Vagina (tissue), 2 donors: ENCODE results near the gene TEKTIP1. TPM values are rescaled to one million over a fixed set of nuclear protein-coding genes. Genes with fewer than 3 reads are reported as not detected.

Experiments used
- DNase-seq, 2 donors: peaks; one replicate each; pipeline ENCODE4 v3.0.0-alpha.2; 2017; ENCODE audit errors: extremely low spot score in 2 of 2
- H3K27ac ChIP-seq: fragments of 200-600 bp; sonication (generic); one replicate; pipeline ENCODE4 v1.5.1; 2019
- H3K27me3 ChIP-seq: fragments of 200-600 bp; sonication (generic); one replicate; pipeline ENCODE4 v1.5.1; 2019
- H3K36me3 ChIP-seq, 2 donors: fragments of 200-600 bp; sonication (generic); one replicate each; pipeline ENCODE4 v1.5.1; 2017 to 2019
- H3K4me1 ChIP-seq: fragments of 200-600 bp; sonication (generic); one replicate; pipeline ENCODE4 v1.5.1; 2019
- H3K4me3 ChIP-seq, 2 donors: fragments of 200-600 bp; sonication (generic); 1 replicate in 1 of 2; 2 replicates in 1 of 2; pipeline ENCODE4 v1.5.1; 2016 to 2019
- H3K9me3 ChIP-seq: fragments of 200-600 bp; sonication (generic); one replicate; pipeline ENCODE4 v1.5.1; 2019
- POLR2A ChIP-seq, 2 donors: fragments of 450-650 bp; IDR thresholded peaks; one replicate each; pipeline ENCODE4 v1.6.1; 2017; ENCODE audit warnings: antibody characterized with exemption in 2 of 2, mild to moderate bottlenecking in 2 of 2, moderate library complexity in 2 of 2
- POLR2AphosphoS5 ChIP-seq, 2 donors: sonication (generic); formaldehyde crosslinking; IDR thresholded peaks; one replicate each; pipeline ENCODE4 v1.9.0; 2017; ENCODE audit warnings: antibody characterized with exemption in 2 of 2, mild to moderate bottlenecking in 2 of 2, low read depth in 1 of 2; ENCODE audit not compliant: insufficient read depth in 1 of 2
- intact Hi-C: fragments of 100-400 bp; cut with DNase I; formaldehyde crosslinking; loops from one replicate; pipeline ENCODE4 v1.15.1; 2023
- total RNA-seq: library from RNA; depleted of rRNA; stranded (reverse); fragments of >200 nt; gene quantifications from one replicate; pipeline ENCODE4 v1.2.3, GENCODE V29; 2016
- TF ChIP-seq, protein P1 (sequence below), 3 experiments: fragments of 450-650 bp in 2 of 3; fragments of 200-600 bp in 1 of 3; sonication (generic) in 1 of 3; IDR thresholded peaks; one replicate each; pipeline ENCODE4 v1.5.1; 2017 to 2019; ENCODE audit warnings: antibody characterized with exemption in 3 of 3, mild to moderate bottlenecking in 2 of 3, moderate library complexity in 2 of 3

TEKTIP1 gene
- not detected for total RNA-seq

- Histone ChIP-seq H3K4me3 (no peak within 1 kb of the TSS), H3K9me3 (no peaks in the 10 kb centered on the region), H3K4me1 (peaks cover 11% of the 10 kb centered on the region), H3K36me3 (peaks cover 0 to 16% of the 10 kb centered on the region in 2 donors), H3K27me3 (no peaks in the 10 kb centered on the region), H3K27ac (no peak within 1 kb of the TSS)
- no peak for DNase-seq
- intact Hi-C loops = no loop called here
- TF ChIP-seq POLR2AphosphoS5 (IDR thresholded peaks at IDR 0.05; ENCODE audit: insufficient read depth in 1 of 2, low read depth in 1 of 2) (no peak), POLR2A (IDR thresholded peaks at IDR 0.05) (no peak)
- TF ChIP-seq, protein P1, sequence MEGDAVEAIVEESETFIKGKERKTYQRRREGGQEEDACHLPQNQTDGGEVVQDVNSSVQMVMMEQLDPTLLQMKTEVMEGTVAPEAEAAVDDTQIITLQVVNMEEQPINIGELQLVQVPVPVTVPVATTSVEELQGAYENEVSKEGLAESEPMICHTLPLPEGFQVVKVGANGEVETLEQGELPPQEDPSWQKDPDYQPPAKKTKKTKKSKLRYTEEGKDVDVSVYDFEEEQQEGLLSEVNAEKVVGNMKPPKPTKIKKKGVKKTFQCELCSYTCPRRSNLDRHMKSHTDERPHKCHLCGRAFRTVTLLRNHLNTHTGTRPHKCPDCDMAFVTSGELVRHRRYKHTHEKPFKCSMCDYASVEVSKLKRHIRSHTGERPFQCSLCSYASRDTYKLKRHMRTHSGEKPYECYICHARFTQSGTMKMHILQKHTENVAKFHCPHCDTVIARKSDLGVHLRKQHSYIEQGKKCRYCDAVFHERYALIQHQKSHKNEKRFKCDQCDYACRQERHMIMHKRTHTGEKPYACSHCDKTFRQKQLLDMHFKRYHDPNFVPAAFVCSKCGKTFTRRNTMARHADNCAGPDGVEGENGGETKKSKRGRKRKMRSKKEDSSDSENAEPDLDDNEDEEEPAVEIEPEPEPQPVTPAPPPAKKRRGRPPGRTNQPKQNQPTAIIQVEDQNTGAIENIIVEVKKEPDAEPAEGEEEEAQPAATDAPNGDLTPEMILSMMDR (IDR thresholded peaks at IDR 0.05) = no peak
These were observed at the start of gene TEKTIP1 for GRCh38 chr19:3538965-3539755. Gene TEKTIP1 (plus strand): TSS chr19:3539174. CDS start chr19:3539178, 4 bp downstream.

DNA sequence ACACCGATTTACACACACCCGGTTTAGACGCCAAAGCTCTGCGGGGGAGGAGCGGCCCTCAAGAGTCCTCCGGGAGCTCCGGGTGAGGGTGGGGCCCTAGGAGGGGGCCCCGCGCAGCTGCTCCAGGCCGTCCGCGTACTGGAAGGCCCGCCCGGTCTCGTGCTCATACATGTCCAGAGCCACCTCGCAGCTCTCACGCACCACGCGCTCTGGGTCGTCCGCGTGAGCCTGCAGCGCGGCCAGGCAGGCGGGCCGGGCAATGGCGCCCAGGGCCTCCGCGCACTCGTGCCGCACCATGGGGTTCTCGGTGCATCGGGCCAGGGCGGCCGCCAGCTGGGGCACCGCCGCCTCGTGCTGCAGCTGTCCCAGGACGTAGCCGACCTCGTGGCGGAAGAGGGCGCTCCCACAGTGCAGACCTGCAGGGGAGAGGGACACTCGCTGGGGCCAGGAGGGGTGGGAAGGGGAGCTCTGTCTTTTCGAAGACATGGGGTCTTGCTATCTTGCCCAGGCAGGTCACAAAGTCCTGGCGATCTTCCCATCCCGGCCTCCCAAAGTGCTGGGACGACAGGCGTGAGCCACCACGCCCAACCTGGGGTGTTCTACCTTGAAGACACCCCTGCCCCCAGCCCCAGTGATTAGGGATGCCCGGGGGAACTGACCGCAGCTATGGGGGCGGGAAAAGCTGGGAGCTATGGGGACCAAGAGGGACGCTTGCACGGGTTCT, 47.4 kb upstream of the TEKTIP1 start:
- intact Hi-C loops = no loop called here
- H3K4me3 ChIP-seq = no peak overlapping the region
- TF ChIP-seq, protein P1 (IDR thresholded peaks at IDR 0.05) = no peak
- no peak for TF ChIP-seq POLR2AphosphoS5 (IDR thresholded peaks at IDR 0.05; ENCODE audit: insufficient read depth in 1 of 2, low read depth in 1 of 2)
- no peak for TF ChIP-seq POLR2A (IDR thresholded peaks at IDR 0.05)
- H3K36me3 ChIP-seq = peaks cover 0 to 32% of the 10 kb centered on the region in 2 donors
- peaks cover 11% of the 10 kb centered on the region for H3K4me1 ChIP-seq
- no peaks in the 10 kb centered on the region for H3K27me3 ChIP-seq
- no peak overlapping the region for H3K27ac ChIP-seq
- no peaks in the 10 kb centered on the region for H3K9me3 ChIP-seq
- DNase-seq = no peak

- H3K27me3 ChIP-seq = no peaks in the 10 kb centered on the region
- TF ChIP-seq, protein P1 (IDR thresholded peaks at IDR 0.05) = no peak
- TF ChIP-seq POLR2A (IDR thresholded peaks at IDR 0.05) = no peak
- TF ChIP-seq POLR2AphosphoS5 (IDR thresholded peaks at IDR 0.05; ENCODE audit: insufficient read depth in 1 of 2, low read depth in 1 of 2) = no peak
- no peak overlapping the region for H3K27ac ChIP-seq
- peaks cover 0 to 34% of the 10 kb centered on the region in 2 donors for H3K36me3 ChIP-seq
- no peak for DNase-seq
- intact Hi-C loops = no loop called here
- no peaks in the 10 kb centered on the region for H3K9me3 ChIP-seq
- peaks cover 11% of the 10 kb centered on the region for H3K4me1 ChIP-seq
- no peak overlapping the region for H3K4me3 ChIP-seq
These were observed 46.7 kb upstream of the TEKTIP1 start for GRCh38 chr19:3492131-3492839.

DNA sequence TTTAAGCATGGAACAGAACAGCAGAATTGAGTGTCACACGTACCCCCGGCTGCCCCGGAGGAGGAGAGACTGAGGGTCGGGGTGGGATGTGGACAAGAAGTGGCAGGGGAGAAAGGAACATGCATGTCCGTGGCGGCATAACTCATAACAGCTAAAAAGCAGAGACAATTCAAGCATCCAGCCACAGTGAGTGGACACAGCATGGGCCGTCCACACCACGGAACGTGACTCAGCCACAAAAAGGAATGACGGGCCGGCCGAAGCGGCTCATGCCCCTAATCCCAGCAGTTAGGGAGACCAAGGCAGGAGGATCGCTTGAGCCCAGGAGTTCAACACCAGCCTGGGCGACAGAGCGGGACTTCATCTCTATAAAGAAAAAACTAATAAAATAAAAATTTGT, 46.1 kb upstream of the TEKTIP1 start:
- Histone ChIP-seq H3K9me3 (no peaks in the 10 kb centered on the region), H3K4me3 (no peak overlapping the region), H3K4me1 (peaks cover 11% of the 10 kb centered on the region), H3K27me3 (no peaks in the 10 kb centered on the region), H3K27ac (no peak overlapping the region), H3K36me3 (peaks cover 0 to 34% of the 10 kb centered on the region in 2 donors)
- no peak for DNase-seq
- TF ChIP-seq POLR2AphosphoS5 (IDR thresholded peaks at IDR 0.05; ENCODE audit: insufficient read depth in 1 of 2, low read depth in 1 of 2) (no peak), POLR2A (IDR thresholded peaks at IDR 0.05) (no peak)
- TF ChIP-seq, protein P1 (IDR thresholded peaks at IDR 0.05) = no peak
- intact Hi-C loops = no loop called here
